HepG2 (cell line): Measurements from ENCODE around the gene PKNOX2. TPM values are rescaled to one million over a fixed set of nuclear protein-coding genes. Genes with fewer than 3 reads are reported as not detected.

Source experiments
- ATAC-seq: fragments of 200-7000 bp; cut with Tn5 transposase; 3 replicates; pipeline ENCODE4 v1.9.1; 2020; ENCODE audit warnings: mild to moderate bottlenecking, moderate library complexity
- BruUV-seq: library from RNA; stranded (reverse); fragments of 400-500 nt; replicated peaks from 2 replicates; lab custom pipeline; 2021; lab: Mats Ljungman, UMichigan
- CTCF ChIA-PET: fragments of 300-600 bp; formaldehyde crosslinking; extraction: SDS; loops from one replicate; lab custom pipeline; 2021; ENCODE audit warnings: low total read pairs, inconsistent platforms, low intra/inter-chr PET ratio; lab: Yijun Ruan, JAX
- POLR2A ChIA-PET: fragments of 350-600 bp; sonication (Branson Sonifier 250); formaldehyde crosslinking; loops from one replicate; lab custom pipeline; 2020; ENCODE audit warnings: antibody characterized with exemption, inconsistent platforms; lab: Yijun Ruan, JAX
- DNase-seq: peaks from one replicate; pipeline ENCODE4 v3.0.0-alpha.2; 2015; ENCODE audit warnings: low spot score
- FAIRE-seq: peaks from 3 replicates; lab custom pipeline; 2011; peaks lifted over from hg19 to GRCh38; lab: Jason Lieb, UNC
- H2AFZ ChIP-seq: one replicate; pipeline ENCODE4 v1.6.1; 2011; ENCODE audit warnings: low read length, inconsistent platforms
- H3K27ac ChIP-seq: fragments of 300-600 bp; 3 replicates; pipeline ENCODE4 v1.8.0; 2011; ENCODE audit warnings: mixed run types, mild to moderate bottlenecking, mixed read lengths, low read length, inconsistent platforms; ENCODE audit not compliant: insufficient read depth; ENCODE audit errors: extremely low read length
- H3K27me3 ChIP-seq, 2 experiments: fragments of 200-600 bp in 1 of 2; 2 replicates in 1 of 2; 3 replicates in 1 of 2; pipeline versions ENCODE4 v1.6.0 to v1.8.0; 2011; ENCODE audit warnings: low read length in 2 of 2, mild to moderate bottlenecking in 2 of 2, moderate library complexity in 2 of 2, inconsistent platforms in 1 of 2; ENCODE audit not compliant: insufficient read depth in 2 of 2, control insufficient read depth in 1 of 2
- H3K36me3 ChIP-seq, 2 experiments: fragments of 200-600 bp in 1 of 2; replicated peaks in 1 of 2; 2 replicates in 1 of 2; 3 replicates in 1 of 2; pipeline versions ENCODE4 v1.5.1 to v1.8.0; 2011; ENCODE audit warnings: low read length in 2 of 2, inconsistent platforms in 1 of 2; ENCODE audit not compliant: insufficient read depth in 2 of 2, control insufficient read depth in 1 of 2
- H3K4me1 ChIP-seq: 2 replicates; pipeline ENCODE4 v1.5.1; 2012; ENCODE audit warnings: low read length, inconsistent platforms; ENCODE audit not compliant: insufficient read depth
- H3K4me2 ChIP-seq: 2 replicates; pipeline ENCODE4 v1.6.0; 2011; ENCODE audit warnings: low read depth, low read length, inconsistent platforms
- H3K4me3 ChIP-seq, 3 experiments: fragments of 200-600 bp in 1 of 3; sonication (generic), shearing (Covaris generic) in 1 of 3; replicated peaks in 1 of 3; 2 replicates each; pipeline ENCODE4 v1.5.1; 2011 to 2016; ENCODE audit warnings: low read length in 3 of 3, inconsistent platforms in 2 of 3, low read depth in 2 of 3, mild to moderate bottlenecking in 2 of 3, control low read depth in 1 of 3, mixed read lengths in 1 of 3; ENCODE audit not compliant: insufficient read depth in 1 of 3
- H3K79me2 ChIP-seq: one replicate; pipeline ENCODE4 v1.6.1; 2011; ENCODE audit warnings: low read length, inconsistent platforms; ENCODE audit not compliant: insufficient read depth
- H3K9ac ChIP-seq: 2 replicates; pipeline ENCODE4 v1.6.0; 2011; ENCODE audit warnings: mild to moderate bottlenecking, low read depth, low read length, inconsistent platforms; ENCODE audit not compliant: insufficient read depth
- H3K9me3 ChIP-seq: 2 replicates; pipeline ENCODE4 v1.5.1; 2012; ENCODE audit warnings: mild to moderate bottlenecking, low read length
- H4K20me1 ChIP-seq: 2 replicates; pipeline ENCODE4 v1.6.0; 2011; ENCODE audit warnings: inconsistent platforms, mild to moderate bottlenecking, low read length, moderate library complexity; ENCODE audit not compliant: insufficient read depth
- ATF4 ChIP-seq, 2 experiments: fragments of 450-650 bp in 1 of 2; sonication (generic) in 1 of 2; formaldehyde crosslinking; IDR thresholded peaks; 2 replicates each; pipeline versions ENCODE4 v1.5.0 to v1.8.0; 2020 to 2022; ENCODE audit warnings: mild to moderate bottlenecking in 1 of 2, missing genetic modification reagents in 1 of 2
- GZF1 ChIP-seq: sonication (generic); formaldehyde crosslinking; IDR thresholded peaks from 2 replicates; pipeline ENCODE4 v1.5.1; 2020; ENCODE audit warnings: mild to moderate bottlenecking, missing genetic modification reagents
- MIER2 ChIP-seq: IDR thresholded peaks from 2 replicates; pipeline ENCODE4 v1.6.1; 2016; ENCODE audit warnings: missing biosample characterization, missing genetic modification reagents
- PHF5A ChIP-seq: IDR thresholded peaks from one replicate; pipeline ENCODE4 v1.6.1; 2018; ENCODE audit warnings: low read depth, missing genetic modification reagents; ENCODE audit not compliant: unreplicated experiment
- SNRNP70 ChIP-seq: fragments of 200-400 bp; formaldehyde crosslinking; IDR thresholded peaks from 2 replicates; pipeline ENCODE4 v1.6.1; 2017; ENCODE audit warnings: mild to moderate bottlenecking, low read depth, low read length, moderate library complexity
- ZBTB26 ChIP-seq: IDR thresholded peaks from 2 replicates; pipeline ENCODE4 v1.6.1; 2016; ENCODE audit warnings: missing compliant biosample characterization, missing genetic modification reagents, borderline replicate concordance
- ZNF891 ChIP-seq: sonication (generic); formaldehyde crosslinking; IDR thresholded peaks from 2 replicates; pipeline ENCODE4 v1.5.0; 2020; ENCODE audit warnings: mild to moderate bottlenecking, missing genetic modification reagents
- WGBS: methylation state at CpG from one replicate; pipeline ENCODE4 v1.1.6; 2017; ENCODE audit warnings: low lambda C conversion rate; 5-methylcytosine and 5-hydroxymethylcytosine counted together
- in situ Hi-C: cut with HindIII; loops from 2 replicates; pipeline ENCODE4 v1.10.0; 2017; ENCODE audit warnings: low pct_unique_long_range_greater_than_20kb; ENCODE audit not compliant: extremely low pct_ligation_motif_present
- intact Hi-C: fragments of 100-400 bp; cut with micrococcal nuclease; formaldehyde crosslinking; loops from one replicate; pipeline ENCODE4 v1.10.0; 2022; ENCODE audit not compliant: unreplicated experiment
- polyA plus RNA-seq, 8 experiments: library from polyadenylated mRNA; depleted of rRNA in 3 of 8; stranded (reverse) in 7 of 8; unstranded in 1 of 8; fragments of >200 nt; fragmentation: Illumina TruSeq in 4 of 8; extraction: Trizol in 4 of 8; gene quantifications; 2 replicates each; pipeline versions ENCODE4 v1.2.1 to v1.2.3, GENCODE V29; 2011 to 2016; ENCODE audit warnings: low read depth in 4 of 8, missing spikeins in 1 of 8, mixed read lengths in 1 of 8; ENCODE audit not compliant: insufficient read depth in 1 of 8
- total RNA-seq, 5 experiments: library from RNA; depleted of rRNA; stranded (reverse); fragments of >200 nt; fragmentation: Illumina TruSeq; extraction: Trizol; gene quantifications; 2 replicates each; pipeline ENCODE4 v1.2.3, GENCODE V29; 2016; ENCODE audit warnings: low read depth in 1 of 5

Gene PKNOX2
- total and polyA plus RNA-seq, 2 of the 13 experiments (the other 11 are each of a cell fraction or from before 2014, with no cell fraction given): not detected

GRCh38 chr11:125412509-125412908 is 248.0 kb downstream of the PKNOX2 start (continued):
- TF ChIP-seq ATF4 (CRISPR knock-in tag; IDR thresholded peaks at IDR 0.05) (no peak), ZNF891 (CRISPR knock-in tag) (no peak), ZBTB26 (CRISPR knock-in tag) (no peak), MIER2 (CRISPR knock-in tag) (no peak), GZF1 (CRISPR knock-in tag) (no peak)

GRCh38 chr11:125413226-125413625 is 248.7 kb downstream of the PKNOX2 start:
- H3K79me2 ChIP-seq: no peaks in the 10 kb centered on the region
- H3K36me3 ChIP-seq: no peaks in the 10 kb centered on the region
- H4K20me1 ChIP-seq: no peaks in the 10 kb centered on the region
- H3K4me3 ChIP-seq: no peak overlapping the region
- no peak overlapping the region for H3K27ac ChIP-seq
- BruUV-seq: no TSS peak
- no peak overlapping the region for H3K9ac ChIP-seq
- no peak overlapping the region for H3K4me2 ChIP-seq
- no peaks in the 10 kb centered on the region for H3K4me1 ChIP-seq
- ChIA-PET CTCF (no interaction called here), POLR2A (no interaction called here)
- in situ Hi-C loops (no loop called here), intact Hi-C loops (no loop called here)
- no peak for ATAC-seq
- no peak for FAIRE-seq
- TF ChIP-seq SNRNP70: no peak
- TF ChIP-seq PHF5A (CRISPR knock-in tag): no peak
- WGBS: no CpG with 5 or more reads among the region's 7 CpGs
- H2AFZ ChIP-seq: no peak overlapping the region
- H3K27me3 ChIP-seq: peaks cover 13 to 56% of the 10 kb centered on the region in 2 experiments
- no peaks in the 10 kb centered on the region for H3K9me3 ChIP-seq
- DNase-seq: no peak
